HG03342 (cell line): ENCODE results near the gene RFX6.
"Not testable (repeated sequence)": the region's sequence is repeated elsewhere in the genome, so short reads cannot be mapped to it uniquely, and the experiment has no call there.

Experiments
- ATAC-seq: cut with Tn5 transposase; IDR thresholded peaks from one replicate; pipeline ENCODE4 v1.9.1; 2021; ENCODE audit warnings: mild to moderate bottlenecking, moderate library complexity; ENCODE audit not compliant: unreplicated experiment

RFX6 gene, protein sequence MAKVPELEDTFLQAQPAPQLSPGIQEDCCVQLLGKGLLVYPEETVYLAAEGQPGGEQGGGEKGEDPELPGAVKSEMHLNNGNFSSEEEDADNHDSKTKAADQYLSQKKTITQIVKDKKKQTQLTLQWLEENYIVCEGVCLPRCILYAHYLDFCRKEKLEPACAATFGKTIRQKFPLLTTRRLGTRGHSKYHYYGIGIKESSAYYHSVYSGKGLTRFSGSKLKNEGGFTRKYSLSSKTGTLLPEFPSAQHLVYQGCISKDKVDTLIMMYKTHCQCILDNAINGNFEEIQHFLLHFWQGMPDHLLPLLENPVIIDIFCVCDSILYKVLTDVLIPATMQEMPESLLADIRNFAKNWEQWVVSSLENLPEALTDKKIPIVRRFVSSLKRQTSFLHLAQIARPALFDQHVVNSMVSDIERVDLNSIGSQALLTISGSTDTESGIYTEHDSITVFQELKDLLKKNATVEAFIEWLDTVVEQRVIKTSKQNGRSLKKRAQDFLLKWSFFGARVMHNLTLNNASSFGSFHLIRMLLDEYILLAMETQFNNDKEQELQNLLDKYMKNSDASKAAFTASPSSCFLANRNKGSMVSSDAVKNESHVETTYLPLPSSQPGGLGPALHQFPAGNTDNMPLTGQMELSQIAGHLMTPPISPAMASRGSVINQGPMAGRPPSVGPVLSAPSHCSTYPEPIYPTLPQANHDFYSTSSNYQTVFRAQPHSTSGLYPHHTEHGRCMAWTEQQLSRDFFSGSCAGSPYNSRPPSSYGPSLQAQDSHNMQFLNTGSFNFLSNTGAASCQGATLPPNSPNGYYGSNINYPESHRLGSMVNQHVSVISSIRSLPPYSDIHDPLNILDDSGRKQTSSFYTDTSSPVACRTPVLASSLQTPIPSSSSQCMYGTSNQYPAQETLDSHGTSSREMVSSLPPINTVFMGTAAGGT

DNA sequence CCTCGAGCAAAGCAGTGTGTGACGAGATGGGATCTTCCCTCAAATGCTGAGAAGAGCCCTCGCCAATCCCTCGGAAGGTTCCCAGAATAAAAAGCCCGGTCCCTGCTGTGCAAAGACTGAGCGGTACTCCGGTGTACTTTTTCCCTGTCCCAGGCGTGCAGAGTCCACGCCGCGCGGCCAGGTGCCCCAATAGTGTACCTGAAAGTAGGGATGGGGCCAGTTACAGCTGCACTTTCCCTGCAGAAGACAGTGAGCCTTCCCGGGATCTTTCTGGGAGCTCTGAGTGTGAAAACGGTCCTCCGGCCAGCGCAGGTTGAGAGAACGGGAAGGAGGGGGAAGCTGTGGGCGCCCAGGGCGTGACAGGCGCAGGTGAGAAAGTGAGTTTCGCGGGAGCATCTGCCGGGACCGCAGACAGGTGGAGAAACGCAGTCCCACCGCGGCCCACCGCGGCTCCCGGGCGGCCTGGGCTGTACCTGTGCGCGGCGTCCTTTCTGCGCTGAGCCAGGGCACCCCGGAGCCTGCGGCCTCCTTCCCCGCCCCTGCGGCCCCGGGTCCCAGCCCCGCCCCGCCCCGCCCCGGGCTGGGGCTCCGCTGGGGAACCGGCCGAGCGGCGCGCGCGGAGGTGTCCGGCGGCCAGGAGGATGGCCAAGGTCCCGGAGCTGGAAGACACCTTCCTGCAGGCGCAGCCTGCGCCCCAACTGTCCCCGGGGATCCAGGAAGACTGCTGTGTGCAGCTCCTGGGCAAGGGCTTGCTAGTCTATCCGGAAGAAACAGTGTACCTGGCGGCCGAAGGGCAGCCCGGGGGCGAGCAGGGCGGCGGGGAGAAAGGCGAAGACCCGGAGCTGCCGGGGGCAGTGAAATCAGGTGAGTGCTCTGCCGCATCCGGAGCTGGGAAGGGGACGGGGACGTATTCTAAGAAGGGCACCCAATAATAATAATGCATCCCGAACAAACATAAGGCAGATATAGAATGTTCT, at the start of gene RFX6:
RFX6 (plus strand) TSS at position 608 of the 977 bp plus-strand sequence; CDS start at position 642, 34 bp downstream.
- ATAC-seq: peak; percentile 50

DNA sequence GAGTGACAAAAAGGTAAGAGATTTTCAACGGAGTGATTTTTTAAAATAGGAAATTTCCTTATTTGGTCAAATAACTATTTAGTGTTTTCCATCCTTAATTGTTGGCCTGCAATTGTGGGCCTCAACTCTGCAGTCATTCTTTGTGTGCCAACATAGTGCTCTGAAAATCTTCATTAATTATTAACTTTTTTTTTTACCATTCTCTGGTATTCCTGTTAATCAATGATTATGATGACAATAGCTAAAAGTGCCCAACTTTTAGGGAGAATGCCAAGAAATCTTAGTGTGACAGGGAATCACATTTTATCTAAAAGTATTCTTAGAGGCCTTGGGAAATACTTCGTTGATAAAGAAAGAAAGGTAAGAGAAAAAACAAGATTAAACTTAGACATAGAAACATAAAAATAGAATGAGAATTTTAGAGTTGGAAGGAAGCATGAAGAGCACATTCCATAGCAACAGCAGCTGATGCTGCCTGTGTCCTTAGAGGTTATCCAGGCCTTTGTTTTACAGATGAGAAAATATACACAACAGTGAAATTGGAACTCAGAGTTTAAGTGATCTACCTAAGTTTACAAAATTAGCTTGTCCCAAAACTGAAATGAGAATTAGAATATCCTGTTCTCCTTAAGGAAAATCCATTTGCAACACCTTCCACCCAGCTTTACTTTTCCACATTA, 49.3 kb upstream of the RFX6 start:
- no peak for ATAC-seq

DNA sequence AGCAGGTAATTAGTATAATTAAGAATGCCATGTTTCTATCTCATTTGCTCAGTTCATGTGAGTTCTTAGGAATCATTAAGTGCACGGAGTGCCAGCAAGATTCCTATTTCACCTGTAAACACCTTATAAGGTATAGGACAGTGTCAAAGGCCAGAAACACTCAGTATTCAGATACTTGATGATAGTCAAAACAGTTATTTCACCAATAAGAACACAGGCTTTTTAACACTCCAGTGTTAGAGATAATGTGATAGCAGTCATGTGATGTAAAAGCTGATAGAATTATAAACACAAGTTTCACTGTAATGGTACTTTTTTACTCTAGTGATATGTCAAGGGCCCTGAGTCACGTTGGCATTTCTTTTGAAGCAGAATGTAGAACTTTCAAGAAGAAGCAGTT, 48.1 kb upstream of the RFX6 start, which contains the start of gene GPRC6A:
GPRC6A (minus strand) TSS at position 101 of the 400 bp plus-strand sequence; CDS start at position 31, 70 bp downstream.
- no peak for ATAC-seq

DNA sequence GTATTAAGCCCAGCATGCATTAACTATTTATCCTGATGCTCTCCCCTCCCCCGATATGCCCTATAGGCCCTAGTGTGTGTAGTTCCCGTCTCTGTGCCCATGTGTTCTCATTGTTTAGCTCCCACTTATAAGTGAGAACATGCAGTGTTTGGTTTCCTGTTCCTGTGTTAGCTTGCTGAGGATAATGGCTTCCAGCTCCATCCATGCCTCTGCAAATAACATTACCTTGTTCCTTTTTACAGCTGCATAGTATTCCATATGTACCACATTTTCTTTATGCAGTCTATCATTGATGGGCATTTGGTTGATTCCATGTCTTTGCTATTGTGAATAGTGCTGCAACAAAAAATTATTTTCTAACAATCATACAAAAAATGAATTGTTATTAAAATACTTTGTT, 42.5 kb upstream of the RFX6 start:
- ATAC-seq: not testable (repeated sequence)

DNA sequence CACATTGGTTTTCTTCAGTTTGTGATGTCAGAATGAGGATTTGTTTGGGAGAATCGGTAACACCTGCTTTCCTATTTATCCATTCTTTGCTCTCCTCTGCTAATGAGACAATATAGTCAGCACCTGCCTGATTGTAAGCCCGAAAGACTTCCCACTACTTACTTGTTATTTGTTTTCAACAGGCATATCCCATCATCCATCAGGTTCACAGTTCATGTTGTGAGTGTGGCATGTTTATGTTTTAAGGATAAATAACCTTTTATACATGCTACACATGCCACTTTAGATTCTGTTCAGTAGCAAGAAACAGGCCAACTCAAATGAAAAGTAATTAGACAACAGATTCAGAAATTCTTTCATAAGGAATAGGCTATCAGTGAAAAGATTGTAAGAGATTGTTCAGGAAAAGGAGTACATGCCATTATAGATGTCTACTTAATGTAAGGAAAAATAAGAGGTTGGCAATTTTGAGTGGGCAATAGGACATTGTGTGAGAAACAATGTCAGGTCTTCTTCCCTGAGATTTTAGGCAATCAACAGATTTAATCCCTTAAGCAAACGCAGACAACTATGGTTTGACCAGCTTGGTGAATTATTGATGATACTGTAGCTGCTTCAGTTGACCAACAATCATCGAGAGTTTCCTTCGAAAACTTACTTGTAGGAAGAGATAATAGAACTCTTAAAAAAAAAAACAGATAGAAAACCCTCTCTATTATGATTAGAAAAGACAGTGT, 40.3 kb upstream of the RFX6 start:
- ATAC-seq: no peak

DNA sequence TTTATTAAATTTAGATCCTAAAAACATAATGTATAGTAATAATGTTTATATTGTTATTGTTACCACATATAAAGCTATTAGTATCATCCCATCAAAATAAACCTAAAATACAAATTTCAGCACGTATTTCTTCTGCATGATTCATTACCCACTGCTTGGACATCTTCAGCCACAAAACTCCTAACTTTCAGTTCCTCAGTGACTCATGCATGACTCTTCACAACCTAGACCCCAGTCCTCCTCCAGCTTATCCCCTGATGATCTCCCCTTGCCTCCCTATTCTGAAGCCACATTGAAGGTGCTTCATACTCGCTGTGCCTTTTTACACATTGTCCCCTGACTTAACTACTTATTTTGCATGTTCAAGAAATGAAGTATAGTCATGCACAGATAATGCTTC, 37.0 kb upstream of the RFX6 start:
- no peak for ATAC-seq

DNA sequence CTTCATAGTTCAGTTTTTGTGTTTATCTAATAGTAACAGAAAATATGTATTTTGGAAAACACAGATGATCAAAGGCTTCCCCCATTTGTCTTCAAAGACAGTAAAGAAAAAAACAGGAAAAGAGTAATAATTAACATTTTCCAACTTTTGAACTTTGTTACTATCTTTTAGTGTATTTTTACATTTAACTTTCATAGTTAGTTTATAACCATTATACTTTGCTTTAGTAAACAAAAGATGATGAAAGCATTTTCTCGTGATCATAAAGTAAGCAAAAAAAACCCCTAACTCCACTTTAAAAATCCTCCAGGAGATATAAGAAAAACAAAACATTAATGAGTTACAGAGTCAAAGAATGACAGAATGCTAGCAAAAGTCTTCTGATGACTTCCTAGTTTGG, 34.6 kb upstream of the RFX6 start:
- no peak for ATAC-seq

DNA sequence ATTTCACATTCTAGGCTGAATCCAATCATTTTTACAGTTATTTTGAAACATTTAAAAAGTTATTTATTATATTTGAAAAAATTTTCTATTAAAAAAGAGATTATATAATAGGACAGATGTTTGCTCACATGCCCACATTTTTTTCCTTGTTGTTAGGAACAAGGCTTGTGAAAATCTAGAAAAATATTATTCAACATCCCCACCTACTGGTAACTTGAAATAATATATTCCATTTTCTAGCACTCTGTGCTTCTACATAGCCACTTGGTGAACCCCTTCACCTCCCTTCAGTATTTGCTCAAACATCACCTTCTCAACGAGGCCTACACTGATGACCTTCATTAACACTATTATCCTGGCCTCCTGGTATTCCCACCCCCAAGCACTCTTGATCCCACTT, 29.8 kb upstream of the RFX6 start:
- ATAC-seq: peak; percentile 65

DNA sequence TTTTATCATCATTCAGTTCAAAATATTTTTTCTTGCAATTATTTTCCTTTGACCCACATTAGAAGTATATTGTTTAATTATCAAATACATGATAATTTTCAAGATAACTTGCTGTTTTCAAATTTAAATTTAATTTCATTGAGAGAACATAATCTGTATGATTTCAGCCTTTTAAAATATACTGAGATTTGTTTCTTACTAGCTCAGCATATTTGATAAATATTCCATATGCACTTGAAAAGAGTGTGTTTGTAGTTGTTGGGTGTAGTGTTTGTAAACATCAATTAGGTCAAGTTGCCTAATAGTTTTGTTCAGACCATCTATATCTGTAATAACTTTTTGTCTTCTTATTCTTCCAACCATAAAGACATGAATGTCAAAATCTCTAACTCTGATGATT, 19.0 kb upstream of the RFX6 start:
- ATAC-seq: no peak

DNA sequence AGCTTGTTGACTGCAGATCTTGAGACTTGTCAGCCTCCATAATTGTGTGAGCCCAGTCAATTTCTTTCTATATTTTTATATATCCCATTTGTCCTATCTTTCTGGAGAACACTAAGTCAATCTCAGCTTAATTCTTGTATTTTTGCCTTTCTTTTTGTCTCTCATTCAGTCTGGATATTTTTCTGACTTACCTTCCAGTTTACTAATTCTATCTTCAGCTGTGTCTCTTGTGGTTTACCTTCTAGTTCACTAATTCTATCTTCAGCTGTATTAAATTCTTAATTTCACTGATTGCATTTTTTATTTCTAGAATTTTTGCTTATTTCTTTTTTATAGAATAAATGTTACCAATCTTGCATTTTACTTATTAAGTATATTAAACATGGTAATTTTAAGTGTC, 17.8 kb upstream of the RFX6 start:
- no peak for ATAC-seq

DNA sequence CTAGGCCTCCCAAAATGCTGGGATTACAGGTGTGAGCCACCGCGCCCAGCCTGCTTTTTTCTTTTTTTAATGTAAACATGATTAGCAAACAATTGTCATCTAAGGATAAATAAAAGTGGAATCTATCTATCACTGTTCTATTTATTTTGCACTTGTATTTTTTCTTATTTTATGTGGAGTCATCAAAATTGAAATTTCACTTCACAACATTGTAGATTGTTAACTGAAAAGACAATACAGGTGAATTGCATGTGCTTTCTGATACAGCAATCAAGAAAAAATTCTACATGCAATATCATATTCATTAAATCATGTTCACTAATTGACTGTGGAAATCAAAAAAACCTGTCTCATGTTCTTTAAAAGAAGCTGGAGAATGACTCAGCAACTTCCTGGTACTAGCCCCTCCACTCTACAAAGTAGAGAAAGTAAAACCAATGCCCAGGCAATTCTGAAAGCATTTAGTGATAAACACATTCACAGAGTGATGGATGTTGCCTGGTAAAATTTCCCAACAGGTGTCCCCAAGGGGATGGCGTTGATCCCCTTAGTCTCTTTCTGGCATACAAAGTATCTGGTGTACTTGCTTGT, 10.7 kb upstream of the RFX6 start:
- peak; percentile 81 for ATAC-seq

DNA sequence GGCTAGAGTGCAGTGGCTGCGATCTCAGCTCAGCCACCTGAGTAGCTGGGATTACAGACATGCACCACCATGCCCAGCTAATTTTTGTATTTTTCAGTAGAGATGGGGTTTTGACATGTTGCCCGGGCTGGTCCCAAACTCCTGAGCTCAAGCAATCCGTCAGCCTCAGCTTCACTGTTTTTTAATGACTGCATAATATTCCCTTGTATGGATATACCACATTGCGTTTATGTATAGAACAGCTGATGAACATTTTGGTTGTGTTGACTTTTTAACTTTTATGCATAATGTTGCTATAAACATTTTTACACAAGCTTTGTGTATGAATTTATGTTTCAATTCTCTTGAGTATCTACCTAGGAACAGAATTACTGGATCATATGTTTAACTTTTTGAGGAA, 4.3 kb upstream of the RFX6 start:
- ATAC-seq: no peak

DNA sequence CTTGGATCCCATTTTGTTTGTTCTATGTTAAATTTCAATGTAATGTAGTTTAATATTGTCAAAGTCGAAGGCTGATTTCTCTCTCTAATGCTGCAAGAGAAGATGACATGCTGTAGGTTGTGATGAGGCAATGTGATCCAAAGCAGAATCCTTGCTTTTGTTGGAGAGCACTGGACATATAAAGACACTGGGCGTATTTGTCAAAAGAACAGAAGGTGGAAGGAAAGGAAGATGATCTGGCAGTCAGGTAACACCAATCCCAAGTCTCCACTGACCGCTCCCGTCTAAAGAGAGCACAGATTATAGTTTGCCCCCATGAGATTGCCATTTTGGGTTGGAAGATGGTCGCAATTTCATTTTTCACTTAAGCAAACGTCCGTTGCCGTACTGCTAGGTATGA, 935 bp upstream of the RFX6 start:
- ATAC-seq: no peak

DNA sequence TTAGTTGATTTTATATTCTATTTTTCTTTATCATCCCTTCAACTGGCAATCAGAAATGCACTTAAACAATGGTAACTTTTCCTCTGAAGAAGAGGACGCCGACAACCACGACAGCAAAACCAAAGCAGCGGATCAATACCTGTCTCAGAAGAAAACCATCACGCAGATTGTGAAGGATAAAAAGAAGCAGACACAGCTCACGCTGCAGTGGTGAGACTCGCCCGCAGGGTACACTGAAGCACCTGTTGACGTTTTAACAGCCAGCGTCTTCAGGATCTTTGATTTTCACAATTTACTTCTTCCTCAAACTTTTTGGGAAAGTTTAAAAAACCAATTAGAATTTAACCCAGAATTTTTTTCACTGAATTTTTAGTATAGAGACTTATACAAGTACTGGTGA, 701 bp downstream of the RFX6 start:
- ATAC-seq: no peak

DNA sequence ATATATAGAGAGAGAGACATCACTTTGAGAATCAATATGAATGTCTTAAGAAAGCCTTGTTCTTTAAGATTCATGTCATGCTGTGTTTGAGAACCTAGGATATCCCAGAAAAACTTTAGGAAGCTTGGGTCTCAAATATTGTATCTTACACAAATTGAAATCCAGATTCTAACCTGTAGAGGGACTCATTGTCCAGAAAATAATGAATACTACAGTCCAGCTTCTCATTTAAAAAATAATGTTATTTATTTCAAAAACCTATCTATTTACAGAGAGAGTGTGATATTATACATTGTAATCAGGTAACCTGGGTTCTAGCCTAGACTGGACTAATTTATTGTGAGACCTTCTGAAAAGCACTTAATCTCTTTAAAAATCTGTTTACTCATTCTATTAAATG, 4.2 kb downstream of the RFX6 start:
- ATAC-seq: no peak

DNA sequence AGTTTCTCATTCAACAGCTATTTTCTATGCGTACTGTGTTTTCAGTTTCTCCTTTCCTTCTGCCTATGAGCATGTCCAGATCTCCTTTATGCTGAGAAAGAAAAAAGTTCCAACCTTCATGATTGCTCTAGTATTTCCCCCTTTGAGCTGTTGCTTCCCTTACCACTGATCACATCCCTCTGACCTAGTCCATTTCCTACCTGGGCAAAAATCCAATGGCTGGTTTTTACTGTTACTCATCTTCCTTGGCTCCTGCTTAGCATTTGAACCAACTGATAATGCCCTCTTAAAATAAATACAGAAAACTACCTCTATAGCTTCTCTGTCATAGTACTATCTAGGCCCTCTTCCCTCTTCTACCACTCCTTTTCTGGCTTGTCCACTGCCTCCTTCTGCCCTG, 6.0 kb downstream of the RFX6 start:
- ATAC-seq: no peak

DNA sequence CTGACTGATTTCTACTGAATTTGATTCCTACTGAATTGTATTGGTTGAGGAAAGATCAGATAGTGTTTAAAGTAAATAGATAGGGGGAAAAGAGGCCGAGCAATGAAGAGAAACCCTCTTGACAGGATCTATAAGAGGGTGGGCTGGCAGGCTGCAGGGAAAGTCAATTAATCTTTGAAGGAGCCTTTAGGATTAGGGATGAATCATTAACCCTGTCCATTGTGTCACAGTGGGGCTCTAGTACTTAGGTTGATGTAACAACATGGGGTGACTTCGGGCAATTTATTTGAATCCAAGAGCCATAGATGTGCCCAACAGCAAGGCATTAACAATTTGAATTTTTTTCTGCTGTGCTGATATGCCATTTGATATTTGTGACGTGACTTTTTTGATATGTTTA, 7.5 kb downstream of the RFX6 start:
- ATAC-seq: no peak

DNA sequence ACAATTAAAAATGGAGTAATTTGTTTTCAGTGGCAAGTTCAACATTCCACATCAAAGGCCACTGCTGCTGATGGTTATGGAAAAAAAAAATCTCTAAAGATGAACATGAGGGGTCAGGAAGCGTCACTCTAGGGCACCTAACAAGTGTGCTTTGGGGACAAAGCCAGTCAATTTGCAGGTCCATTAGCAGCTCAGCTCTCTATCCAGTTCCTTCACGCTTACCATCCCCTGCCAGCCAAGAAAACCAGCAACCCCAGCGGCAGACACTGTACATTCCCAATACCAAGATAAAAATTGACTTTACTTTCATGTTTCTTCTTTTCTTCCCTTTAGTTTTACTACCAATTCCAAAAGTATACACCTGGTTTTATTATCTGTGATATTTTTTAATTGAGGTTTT, 10.1 kb downstream of the RFX6 start:
- ATAC-seq: no peak

DNA sequence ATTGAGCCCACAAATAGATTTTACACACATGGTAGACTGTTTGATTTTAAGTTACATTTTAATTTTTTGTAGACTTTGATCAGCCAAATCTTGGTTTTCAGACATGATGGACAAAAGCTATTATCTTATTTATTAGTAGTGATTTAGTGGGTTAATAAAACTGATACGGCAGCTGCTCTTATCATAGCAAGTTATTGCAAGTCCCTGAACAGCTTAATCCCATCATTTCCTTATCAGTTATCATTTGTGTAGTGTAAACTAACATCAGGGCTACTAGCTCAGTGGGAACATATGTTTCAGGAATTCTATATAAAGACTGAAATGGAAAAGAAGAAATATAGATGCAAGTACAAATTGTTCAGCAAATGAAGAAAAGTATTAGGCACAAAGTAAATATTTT, 10.9 kb downstream of the RFX6 start:
- ATAC-seq: no peak
